ENCODE measurements around the gene CAMKMT.

The CAMKMT gene

DNA sequence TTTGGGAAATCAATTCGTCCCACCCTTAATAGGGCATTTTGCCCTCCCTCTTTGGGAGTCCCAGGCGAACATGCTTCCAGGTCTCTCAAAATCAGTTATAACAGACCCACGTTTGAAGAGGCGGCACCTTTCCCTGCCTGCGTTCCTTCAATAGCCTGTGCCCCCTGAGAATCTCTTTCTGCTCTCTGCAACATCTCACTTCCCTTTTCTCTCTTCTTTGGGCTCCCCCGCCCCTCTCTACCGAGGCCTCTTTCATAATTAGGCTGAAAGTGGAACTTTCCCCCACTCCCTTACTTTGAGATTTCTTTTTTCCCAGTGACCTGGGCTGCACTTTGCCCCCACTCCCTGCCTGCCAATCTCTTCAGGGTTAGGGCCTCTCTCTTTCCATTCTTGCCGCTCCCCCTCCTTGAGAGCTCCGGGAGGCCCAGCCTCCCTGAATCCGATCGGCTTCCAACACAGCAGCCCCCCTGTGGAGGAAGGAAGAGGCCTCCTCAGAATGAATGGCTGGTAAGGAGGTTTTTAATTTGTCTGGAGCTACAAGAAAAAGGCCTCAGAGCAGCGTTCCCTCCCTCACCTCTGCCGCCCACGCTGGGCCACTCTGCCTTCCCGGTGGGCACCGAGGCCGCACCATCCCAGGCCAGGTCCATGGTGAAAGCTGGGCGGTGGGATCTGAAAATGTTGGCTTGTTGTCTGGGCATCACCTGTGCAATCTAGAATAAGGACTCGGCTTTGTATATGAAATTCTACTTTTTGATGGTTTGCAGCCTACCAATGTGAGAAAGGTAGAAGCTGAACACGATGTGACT lies 417.1 kb downstream of the CAMKMT start:
- peak in 1 of 2 donors; percentile 47 for DNase-seq

GRCh38 chr2:44779793-44780192 lies 418.0 kb downstream of the CAMKMT start:
- DNase-seq = no peak

DNA sequence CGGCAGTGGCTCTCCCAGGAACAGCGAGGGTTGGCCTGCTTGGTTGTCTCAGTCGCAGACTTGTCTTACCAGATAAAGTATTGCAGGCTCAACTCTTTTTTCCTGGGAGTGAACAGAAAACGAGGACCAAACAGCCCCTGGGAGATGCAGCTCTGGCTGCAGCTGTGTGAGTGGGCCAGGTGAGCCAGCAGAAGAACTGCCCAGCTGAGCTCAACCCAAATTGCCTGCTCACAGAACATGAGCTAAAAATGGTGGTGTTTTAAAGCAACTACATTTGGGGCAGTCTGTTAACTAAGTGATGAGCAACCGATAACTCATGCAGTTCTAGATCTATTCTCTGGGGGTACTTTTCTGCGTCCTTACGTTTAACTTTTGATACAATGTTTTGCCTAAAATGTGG lies 418.7 kb downstream of the CAMKMT start:
- DNase-seq = no peak

DNA sequence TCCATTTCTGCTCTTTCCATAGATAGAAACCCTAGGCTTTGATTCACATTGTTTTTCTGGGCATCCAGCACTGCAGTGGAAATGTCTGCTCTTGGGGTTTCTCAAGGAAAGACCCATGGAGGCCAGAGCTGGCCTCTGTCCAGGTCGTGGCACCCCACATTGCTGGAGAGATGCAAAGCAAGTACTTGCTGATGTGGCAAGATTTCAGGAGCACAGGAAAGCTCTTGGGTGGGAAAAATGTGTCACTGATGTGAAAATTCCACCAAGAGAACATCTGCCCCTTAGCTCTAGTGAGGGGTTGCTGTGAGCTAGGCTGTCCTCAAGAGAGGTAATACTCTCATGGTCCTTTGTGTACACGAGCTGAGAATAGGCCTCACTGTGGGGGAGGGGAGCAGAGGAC lies 423.7 kb downstream of the CAMKMT start:
- no peak for DNase-seq

- DNase-seq = no peak
Observed at GRCh38 chr2:44786045-44786816, 424.5 kb downstream of the CAMKMT start.

DNA sequence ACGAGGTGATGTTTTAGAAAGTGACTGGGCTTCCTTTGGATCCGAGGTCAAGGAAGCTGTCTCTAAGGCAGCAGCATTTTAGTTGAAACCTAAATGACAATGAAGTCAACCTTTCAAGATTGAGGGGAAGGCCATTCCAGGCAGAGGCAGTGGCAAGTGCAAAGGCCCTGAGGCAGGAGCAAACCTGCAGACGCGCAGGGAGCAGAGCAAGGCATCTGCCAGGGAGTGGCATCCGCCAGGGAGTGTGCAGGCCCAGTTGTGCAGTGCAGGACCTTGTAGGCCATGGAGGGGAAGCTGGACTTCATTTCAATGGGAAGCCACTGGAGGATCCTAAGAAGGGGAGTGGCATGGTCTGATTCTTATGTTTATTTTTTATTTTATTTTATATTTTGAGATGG lies 425.1 kb downstream of the CAMKMT start:
- DNase-seq = no peak

GRCh38 chr2:44787663-44788062 lies 425.9 kb downstream of the CAMKMT start:
- no peak for DNase-seq

DNA sequence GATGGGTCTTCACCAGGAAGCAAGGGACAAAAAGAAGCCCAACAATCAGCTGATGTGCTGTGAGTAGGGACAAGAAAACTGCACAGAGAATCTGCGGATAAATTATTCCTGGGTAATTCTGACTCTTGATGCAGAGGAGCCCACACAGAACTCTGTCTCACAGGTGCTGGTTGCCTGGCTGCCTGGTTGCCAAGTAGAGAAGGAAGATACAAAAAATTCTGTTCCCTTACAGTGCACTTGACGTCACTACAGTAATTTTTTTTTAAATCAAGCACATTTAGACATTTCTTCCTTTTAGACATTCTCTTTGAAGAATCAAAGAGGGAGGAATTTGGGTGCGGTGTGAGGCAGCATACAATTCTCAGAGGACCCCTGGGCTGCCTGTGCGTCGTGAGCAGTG lies 427.7 kb downstream of the CAMKMT start:
- DNase-seq = no peak

GRCh38 chr2:44789971-44790721 lies 428.4 kb downstream of the CAMKMT start:
- no peak for DNase-seq

DNA sequence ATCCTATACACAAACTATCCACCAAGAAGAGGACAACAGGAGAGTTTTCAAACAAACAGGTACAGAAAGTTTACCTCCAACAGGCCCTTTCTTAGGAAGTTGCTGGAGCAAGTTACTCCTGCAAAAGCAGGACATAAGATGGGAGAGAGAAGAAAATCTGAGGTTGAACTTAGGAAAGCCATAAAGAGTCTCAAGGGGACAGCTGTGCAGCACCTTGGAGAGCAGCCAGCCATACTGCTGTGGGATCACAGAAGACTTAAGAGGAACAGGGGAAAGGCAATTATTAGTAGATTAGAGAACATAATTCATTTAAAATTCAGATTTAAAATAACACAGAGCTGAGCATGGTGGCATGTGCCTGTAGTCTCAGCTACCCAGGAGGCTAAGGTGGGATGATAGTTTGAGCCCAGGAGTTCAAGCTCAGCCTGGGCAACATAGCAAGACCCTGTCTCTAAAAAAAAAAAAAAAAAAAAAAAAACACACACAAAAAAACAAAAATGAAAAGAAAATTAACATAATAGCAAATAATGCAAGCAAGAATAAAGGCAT lies 431.6 kb downstream of the CAMKMT start:
- DNase-seq = no peak

- DNase-seq = no peak
Observed at GRCh38 chr2:44796771-44797170, 435.0 kb downstream of the CAMKMT start.

GRCh38 chr2:44798139-44798659 lies 436.5 kb downstream of the CAMKMT start:
- DNase-seq = no peak

- no peak for DNase-seq
Observed at GRCh38 chr2:44799105-44799504, 437.4 kb downstream of the CAMKMT start.

DNA sequence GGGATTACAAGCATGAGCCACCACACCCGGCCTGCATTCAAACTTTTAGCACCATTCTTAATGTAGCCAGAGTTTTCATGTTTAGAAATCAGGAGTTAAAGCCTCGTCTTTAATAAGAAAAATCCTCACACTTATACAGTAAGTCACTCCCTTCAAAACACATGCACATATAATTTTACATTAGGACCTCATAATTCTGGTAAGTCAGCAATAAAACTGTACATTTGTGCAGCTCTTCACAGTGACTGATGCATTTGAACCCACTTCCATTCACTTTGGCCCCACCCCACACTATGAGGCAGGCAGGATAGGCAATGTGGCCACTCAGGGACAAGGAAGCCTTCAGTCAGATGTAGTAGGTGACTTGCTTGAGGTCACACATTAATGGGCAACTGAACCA lies 438.0 kb downstream of the CAMKMT start:
- DNase-seq = no peak

GRCh38 chr2:44801289-44801840 lies 439.6 kb downstream of the CAMKMT start:
- DNase-seq = no peak

DNA sequence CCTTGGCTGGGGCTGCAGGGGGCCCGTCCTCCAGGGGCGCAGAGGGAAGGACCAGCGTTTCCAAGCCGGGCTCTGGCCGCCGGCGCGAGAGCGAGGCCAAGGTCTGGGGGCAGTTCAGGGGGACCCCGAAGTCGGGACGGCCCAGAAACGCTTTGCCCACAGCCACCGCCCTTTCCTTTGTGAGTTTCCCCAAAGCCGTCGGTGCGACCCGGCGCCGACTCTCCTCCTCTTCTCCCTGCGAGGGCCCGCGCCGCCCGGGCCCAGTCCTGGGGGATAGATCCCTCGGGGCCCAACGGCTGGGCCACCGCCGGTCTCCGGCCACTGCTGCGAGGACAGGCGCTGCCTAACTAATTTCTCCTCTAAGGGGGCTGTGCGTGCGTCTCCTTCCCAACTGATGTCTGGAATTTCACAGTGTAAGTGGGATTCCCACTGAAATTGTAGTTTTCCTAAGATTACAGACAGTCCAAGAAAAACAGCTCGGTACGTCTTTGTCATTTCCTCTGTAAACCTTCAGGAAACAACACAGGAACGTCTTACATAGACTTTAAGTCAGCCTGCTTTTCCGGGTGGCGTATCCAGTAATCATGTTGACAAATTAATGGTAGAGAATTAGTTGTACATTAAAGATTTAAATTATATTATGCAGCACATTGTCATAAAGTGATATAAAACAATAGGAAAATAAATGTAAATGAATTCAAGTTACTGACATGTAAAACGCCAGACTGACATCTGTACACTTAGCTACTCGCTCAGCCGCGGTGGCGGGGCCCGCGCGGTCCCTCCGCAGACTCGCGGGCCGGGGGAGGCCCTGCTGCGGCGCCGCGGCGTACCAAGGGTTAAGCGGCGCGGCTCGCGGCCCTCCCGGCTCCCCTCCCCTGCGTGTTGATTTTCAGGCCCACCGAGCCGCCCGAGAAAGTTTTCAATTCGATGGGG lies 440.4 kb downstream of the CAMKMT start:
- DNase-seq = no peak

DNA sequence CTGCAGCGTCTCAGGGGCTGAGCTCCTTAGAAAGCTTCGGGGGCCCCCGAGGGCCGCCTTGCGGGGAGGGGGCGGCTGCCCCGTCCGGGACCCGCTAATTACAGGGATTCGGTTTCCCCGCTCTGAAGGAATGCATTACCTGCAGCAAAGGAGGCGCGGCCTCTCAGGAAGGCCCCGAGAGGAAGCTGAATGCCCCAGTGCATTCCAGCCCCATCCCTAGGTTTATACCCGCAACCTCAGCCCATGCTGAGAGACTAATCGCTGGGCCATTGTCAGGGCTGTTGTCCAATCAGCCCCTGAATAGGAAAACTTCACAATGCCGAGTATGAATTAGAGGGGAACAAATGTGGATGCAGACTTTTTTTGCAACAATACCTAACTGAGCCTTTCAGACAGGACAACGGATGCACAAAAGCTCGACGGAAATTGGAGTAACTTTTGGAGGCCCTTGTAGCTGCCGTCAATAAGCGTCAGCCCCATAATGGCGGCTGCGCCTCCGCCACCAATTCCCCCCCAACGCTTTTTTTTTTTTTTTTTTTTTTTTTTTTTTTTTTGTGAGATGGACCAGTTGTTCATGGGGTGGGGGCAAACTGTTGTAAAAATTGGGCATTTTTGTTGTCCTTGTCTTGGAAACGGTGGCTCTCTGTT lies 441.2 kb downstream of the CAMKMT start:
- no peak for DNase-seq

- no peak for DNase-seq
Observed at GRCh38 chr2:44804406-44805265, 442.9 kb downstream of the CAMKMT start.

DNA sequence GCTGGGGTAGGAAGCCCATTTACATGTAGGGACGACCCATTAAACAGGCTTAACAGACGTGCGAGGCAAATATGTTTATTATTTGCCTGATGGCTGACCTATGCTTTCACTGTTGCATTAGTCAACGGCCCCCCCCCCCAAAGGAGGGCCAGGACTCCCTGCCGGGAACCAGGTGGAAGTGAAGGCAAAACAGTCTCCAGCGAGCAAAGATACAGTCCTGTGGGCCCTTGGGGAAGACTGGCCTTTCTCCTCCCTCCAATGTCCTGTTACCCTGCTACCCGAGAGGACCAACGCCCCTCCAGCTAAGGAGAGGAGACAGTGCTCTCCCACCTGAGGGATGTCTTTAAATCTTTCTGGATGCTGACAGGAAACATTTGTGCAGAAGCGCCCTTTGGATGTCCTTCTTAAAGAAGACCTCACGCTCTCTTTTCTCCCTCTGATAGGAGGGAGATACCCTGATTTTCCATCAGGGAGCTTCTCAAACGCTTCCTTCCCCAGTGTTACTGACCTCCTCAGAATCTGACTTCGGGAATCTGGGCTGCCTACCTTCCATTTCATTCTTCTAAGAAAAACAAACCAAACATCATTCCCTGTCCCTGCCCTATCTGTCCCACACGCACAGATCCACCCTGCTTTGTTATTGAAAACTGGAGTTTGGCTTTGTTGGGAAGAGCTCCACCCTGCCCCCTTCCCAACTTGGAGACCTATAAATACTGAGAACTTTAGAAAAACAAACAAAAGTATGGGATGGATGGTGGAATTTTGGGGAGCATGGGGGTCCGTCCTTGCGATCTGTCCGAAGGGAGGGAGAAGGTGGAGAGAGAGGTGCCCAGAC lies 443.9 kb downstream of the CAMKMT start:
- DNase-seq = no peak

All from CD4-positive, alpha-beta T cell treated with Interferon alpha-2 for 1 hour (primary cell).